Measurements from ENCODE around the gene GPR26. TPM values are rescaled to one million over a fixed set of nuclear protein-coding genes. Genes with fewer than 3 reads are reported as not detected.

Gene GPR26
- total RNA-seq, 4 donors from 2014 or later: not detected

DNA sequence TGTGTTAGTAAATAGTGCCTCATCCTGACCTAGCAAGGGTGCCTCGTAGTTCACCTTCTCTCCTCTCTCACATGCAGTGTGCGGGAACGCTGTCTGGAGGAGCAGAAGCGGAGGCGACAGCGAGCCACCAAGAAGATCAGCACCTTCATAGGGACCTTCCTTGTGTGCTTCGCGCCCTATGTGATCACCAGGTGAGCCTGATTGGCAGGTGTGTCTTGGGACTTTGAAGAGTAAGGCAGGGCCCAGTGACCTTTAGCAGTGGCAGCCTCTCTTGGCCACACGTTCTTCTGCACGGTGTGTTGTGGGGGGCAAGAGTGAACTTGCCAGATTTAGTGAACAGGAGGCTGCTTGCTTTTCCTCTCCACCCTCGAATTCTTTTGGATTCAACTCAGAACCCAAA, 8.6 kb downstream of the GPR26 start:
- no peaks in the 10 kb centered on the region for H3K36me3 ChIP-seq
- H3K27me3 ChIP-seq: no peaks in the 10 kb centered on the region
- H3K4me1 ChIP-seq: no peaks in the 10 kb centered on the region
- no peak for DNase-seq
- H3K27ac ChIP-seq: no peak overlapping the region
- intact Hi-C loops (cut with DNase I): no loop called here
- no peak overlapping the region for H3K4me3 ChIP-seq (replicated peaks in 1 of 3)
- TF ChIP-seq POLR2A (IDR thresholded peaks at IDR 0.05) (no peak), CTCF (IDR thresholded peaks at IDR 0.05) (no peak)
- 74 to 84% methylated on average over 11 of the region's 11 CpGs for WGBS, 2 donors
- no peaks in the 10 kb centered on the region for H3K9me3 ChIP-seq

DNA sequence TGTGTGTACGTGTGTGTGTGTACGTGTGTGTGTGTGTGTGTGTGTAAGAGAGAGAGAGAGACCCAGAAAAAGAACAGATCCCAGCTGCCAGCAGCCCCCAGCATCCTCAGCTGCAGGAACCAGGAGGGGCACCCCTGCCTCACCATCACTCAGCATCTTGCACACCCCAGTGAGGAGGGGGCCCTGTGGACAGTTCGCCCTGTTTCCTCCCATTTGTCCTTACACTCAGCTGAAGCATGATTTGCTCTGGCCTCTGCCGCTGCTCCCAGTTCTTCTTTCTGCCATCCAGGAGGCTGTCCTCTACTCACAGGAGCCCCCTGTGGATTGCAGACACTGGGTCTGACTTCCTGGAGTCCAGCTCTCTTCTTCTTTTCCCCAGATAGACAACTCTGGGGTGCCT, 9.7 kb downstream of the GPR26 start:
- no peaks in the 10 kb centered on the region for H3K27me3 ChIP-seq
- intact Hi-C loops (cut with DNase I): no loop called here
- DNase-seq: no peak
- no peaks in the 10 kb centered on the region for H3K4me1 ChIP-seq
- TF ChIP-seq CTCF (IDR thresholded peaks at IDR 0.05) (no peak), POLR2A (IDR thresholded peaks at IDR 0.05) (no peak)
- WGBS, 2 donors: 34 to 47% methylated on average over 4 of the region's 4 CpGs
- no peaks in the 10 kb centered on the region for H3K36me3 ChIP-seq
- no peak overlapping the region for H3K27ac ChIP-seq
- H3K4me3 ChIP-seq (replicated peaks in 1 of 3): no peak overlapping the region
- no peaks in the 10 kb centered on the region for H3K9me3 ChIP-seq

- no peak for DNase-seq
- no peak overlapping the region for H3K27ac ChIP-seq
Observed at GRCh38 chr10:123677556-123677955, 11.4 kb downstream of the GPR26 start.

DNA sequence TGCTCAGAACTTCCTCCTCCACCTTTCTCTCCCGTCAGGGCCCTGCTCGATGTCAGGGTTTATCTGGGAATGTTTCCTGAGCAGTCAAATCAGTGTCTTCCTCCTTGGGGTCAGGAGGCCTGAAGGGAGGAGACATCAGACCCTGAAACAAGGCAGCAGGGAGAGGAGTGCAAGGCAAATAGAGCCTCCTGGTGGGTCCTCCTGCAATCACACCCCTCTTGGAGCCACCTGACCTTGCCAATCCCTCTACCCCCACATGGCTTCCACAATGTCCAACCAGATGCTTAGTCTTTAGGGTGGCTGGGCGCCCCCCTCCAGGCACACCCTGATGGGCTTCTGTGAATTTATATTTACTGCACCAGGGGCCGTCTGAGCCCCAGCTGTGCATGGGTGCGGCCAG, 12.2 kb downstream of the GPR26 start:
- Histone ChIP-seq H3K27me3 (no peaks in the 10 kb centered on the region), H3K9me3 (no peaks in the 10 kb centered on the region), H3K27ac (no peak overlapping the region), H3K4me3 (replicated peaks in 1 of 3) (no peak overlapping the region), H3K36me3 (no peaks in the 10 kb centered on the region), H3K4me1 (no peaks in the 10 kb centered on the region)
- 70 to 74% methylated on average over 5 of the region's 5 CpGs for WGBS, 2 donors
- intact Hi-C loops (cut with DNase I): no loop called here
- TF ChIP-seq CTCF (IDR thresholded peaks at IDR 0.05) (no peak), POLR2A (IDR thresholded peaks at IDR 0.05) (no peak)
- DNase-seq: no peak

More at GRCh38 chr10:123677556-123677955, 11.4 kb downstream of the GPR26 start:
- no peaks in the 10 kb centered on the region for H3K4me1 ChIP-seq
- TF ChIP-seq POLR2A (IDR thresholded peaks at IDR 0.05): no peak
- TF ChIP-seq CTCF (IDR thresholded peaks at IDR 0.05): no peak
- no peaks in the 10 kb centered on the region for H3K27me3 ChIP-seq
- 63 to 69% methylated on average over 1 to 6 of the region's 6 CpGs for WGBS, 2 donors
- no peaks in the 10 kb centered on the region for H3K9me3 ChIP-seq
- no peak overlapping the region for H3K4me3 ChIP-seq (replicated peaks in 1 of 3)
- H3K36me3 ChIP-seq: no peaks in the 10 kb centered on the region
- intact Hi-C loops (cut with DNase I): no loop called here

GRCh38 chr10:123681285-123681684, 15.1 kb downstream of the GPR26 start:
- intact Hi-C loops (cut with DNase I): no loop called here
- Histone ChIP-seq H3K9me3 (no peaks in the 10 kb centered on the region), H3K36me3 (no peaks in the 10 kb centered on the region)

More at GRCh38 chr10:123681285-123681684, 15.1 kb downstream of the GPR26 start:
- Histone ChIP-seq H3K4me3 (replicated peaks in 1 of 3) (no peak overlapping the region), H3K27me3 (no peaks in the 10 kb centered on the region), H3K4me1 (no peaks in the 10 kb centered on the region), H3K27ac (no peak overlapping the region)
- TF ChIP-seq POLR2A (IDR thresholded peaks at IDR 0.05): no peak
- TF ChIP-seq CTCF (IDR thresholded peaks at IDR 0.05): no peak
- no peak for DNase-seq
- WGBS, 2 donors: 80 to 83% methylated on average over 9 of the region's 9 CpGs
